ENCODE data around the gene QTRT2.

DNA sequence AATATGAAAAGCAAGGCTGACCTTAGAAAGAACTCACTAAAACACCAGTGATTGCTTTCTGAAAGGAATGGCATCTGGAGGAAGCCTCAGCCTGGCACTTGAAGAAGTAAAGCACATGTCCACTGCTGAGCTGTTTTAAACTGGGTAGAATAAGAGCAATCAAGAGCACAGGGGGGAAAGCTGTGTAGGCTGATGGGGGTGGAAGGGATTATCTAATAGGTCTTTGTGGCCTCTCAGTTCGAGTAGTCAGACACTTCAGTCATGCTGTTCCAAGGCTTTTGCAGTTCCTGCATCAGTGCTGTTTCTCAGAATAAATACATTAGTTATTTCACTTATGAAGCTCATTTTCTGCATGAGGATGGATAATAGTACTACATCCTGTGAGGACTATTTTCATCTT, 22.8 kb upstream of the QTRT2 start:
- TF ChIP-seq EZH2 (IDR thresholded peaks at IDR 0.05; ENCODE audit: insufficient read depth, poor library complexity, severe bottlenecking) (no peak), EZH2phosphoT487 (IDR thresholded peaks at IDR 0.05; ENCODE audit: insufficient read depth, low read depth) (no peak)

Data from GM23248 (cell line).